PC-3 (cell line): ENCODE data around the gene RASGRP3.

Source experiments
- CTCF ChIP-seq: fragments of 300-600 bp; sonication (generic); conservative IDR thresholded peaks from 2 replicates; pipeline ENCODE4 v1.5.1; 2017; ENCODE audit warnings: antibody characterized with exemption, low read depth, mild to moderate bottlenecking, low read length
- EZH2 ChIP-seq: fragments of 300-600 bp; sonication (generic); IDR thresholded peaks from one replicate; pipeline ENCODE4 v1.6.1; 2017; ENCODE audit warnings: antibody characterized with exemption, mild to moderate bottlenecking, low read length; ENCODE audit not compliant: unreplicated experiment
- EZH2phosphoT487 ChIP-seq: fragments of 300-600 bp; sonication (generic); IDR thresholded peaks from 2 replicates; pipeline ENCODE4 v1.6.1; 2018; ENCODE audit warnings: mild to moderate bottlenecking, antibody characterized with exemption, low read length, borderline replicate concordance

GRCh38 chr2:33579227-33579626 lies 102.8 kb downstream of the RASGRP3 start:
- TF ChIP-seq CTCF (no peak), EZH2phosphoT487 (no peak), EZH2 (no peak)
